HG02798 (cell line): ENCODE data around the gene UGGT2.

Experiments used
- ATAC-seq: cut with Tn5 transposase; IDR thresholded peaks from one replicate; pipeline ENCODE4 v1.9.1; 2021; ENCODE audit warnings: mild to moderate bottlenecking; ENCODE audit not compliant: unreplicated experiment, poor library complexity

Gene UGGT2

GRCh38 chr13:95754069-95754468 lies 299.1 kb downstream of the UGGT2 start:
- ATAC-seq, result no peak

- no peak for ATAC-seq
These were observed 300.5 kb downstream of the UGGT2 start for GRCh38 chr13:95752677-95753076.
